ENCODE measurements around the gene PEX16. TPM values are rescaled to one million over a fixed set of nuclear protein-coding genes. Genes with fewer than 3 reads are reported as not detected.

The PEX16 gene
- polyA plus RNA-seq, 6 donors from 2014 or later, result 47.4 to 64.4 (median 60.4) TPM

DNA sequence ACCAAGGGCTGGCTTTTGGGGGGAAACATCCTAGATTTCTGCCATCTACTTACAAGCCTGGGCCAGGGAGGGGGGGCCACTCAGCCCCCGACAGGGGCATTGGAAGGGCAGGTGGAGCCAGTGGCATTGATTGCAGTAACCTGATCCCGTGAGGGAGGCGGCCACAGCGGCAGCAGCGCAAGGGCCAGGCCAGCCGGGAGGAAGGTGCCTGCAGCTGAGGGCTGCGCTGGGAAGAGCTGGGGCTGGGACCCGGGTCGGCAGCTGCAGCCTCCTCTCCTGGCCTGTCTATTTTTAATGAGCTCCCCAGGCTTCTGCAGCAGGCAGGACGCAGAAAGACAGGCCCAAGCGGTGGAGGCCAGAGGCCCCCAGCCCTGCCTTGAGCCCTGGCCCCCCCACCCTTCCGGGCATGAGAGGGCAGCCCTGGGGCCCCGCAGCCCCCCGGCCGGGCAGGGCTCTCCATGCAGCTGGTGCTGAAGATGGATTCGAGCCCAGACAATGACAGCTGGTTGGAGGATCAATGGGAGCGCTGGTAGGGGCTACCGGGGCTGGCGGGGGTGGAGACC lies 21.2 kb downstream of the PEX16 start:
- Mint-ChIP-seq H3K27me3 (peaks cover 18 to 60% (median 38%) of the 10 kb centered on the region in 3 donors), H3K27ac (peak overlapping the region in 1 of 6 donors; percentile 47), H3K36me3 (no peaks in the 10 kb centered on the region), H3K4me1 (peaks cover 14 to 20% (median 17%) of the 10 kb centered on the region in 3 donors), H3K4me3 (no peak overlapping the region), H3K9me3 (no peaks in the 10 kb centered on the region)
- ATAC-seq (ENCODE audit: low read depth in 2 of 2), result no peak
- no peak for DNase-seq

- H3K9me3 Mint-ChIP-seq, result no peaks in the 10 kb centered on the region
- H3K4me1 Mint-ChIP-seq, result peaks cover 12 to 18% (median 15%) of the 10 kb centered on the region in 3 donors
- ATAC-seq (ENCODE audit: low read depth in 2 of 2) (no peak), DNase-seq (no peak)
- H3K27ac Mint-ChIP-seq, result no peak overlapping the region
- no peaks in the 10 kb centered on the region for H3K36me3 Mint-ChIP-seq
- H3K27me3 Mint-ChIP-seq, result peaks cover 18 to 57% (median 38%) of the 10 kb centered on the region in 3 donors
- no peak overlapping the region for H3K4me3 Mint-ChIP-seq
Observed at GRCh38 chr11:45895553-45896259, 22.0 kb downstream of the PEX16 start.

DNA sequence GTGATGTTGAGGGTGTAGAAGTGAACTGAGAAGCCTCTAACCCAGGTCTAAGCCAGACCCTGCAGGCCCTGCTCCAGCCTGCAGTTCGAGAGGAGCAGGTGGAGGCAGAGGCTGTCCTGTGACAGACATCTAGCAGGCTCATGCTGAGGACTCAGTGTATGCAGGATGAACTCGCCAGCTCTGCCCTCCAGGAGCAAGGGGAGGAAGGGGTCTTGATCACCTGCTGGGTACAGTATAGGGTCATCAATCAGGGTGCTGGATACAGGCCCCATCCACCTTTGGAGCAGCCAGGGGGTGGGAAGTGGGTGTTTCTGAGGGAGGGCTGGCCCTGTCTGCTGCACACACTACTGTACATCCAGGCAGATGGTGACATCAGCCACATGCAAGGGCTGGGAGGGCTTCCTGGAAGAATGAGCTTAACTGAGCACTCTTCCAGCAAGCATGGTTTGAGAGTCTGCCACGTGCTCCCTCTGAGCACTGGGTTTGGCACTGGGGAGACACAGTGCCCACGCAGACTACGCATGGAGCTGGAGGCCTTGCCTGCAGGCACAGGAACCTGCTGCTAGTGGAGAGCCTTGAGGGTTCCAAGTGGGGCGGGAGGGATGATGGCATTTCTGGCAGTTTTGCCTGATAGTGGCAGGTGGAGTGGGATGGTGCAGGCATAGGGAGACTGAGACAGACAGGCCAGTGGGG lies 23.0 kb downstream of the PEX16 start:
- peaks cover 9 to 12% (median 12%) of the 10 kb centered on the region in 3 donors for H3K4me1 Mint-ChIP-seq
- peak overlapping the region in 1 of 8 donors; percentile 53 for H3K4me3 Mint-ChIP-seq
- DNase-seq (no peak), ATAC-seq (ENCODE audit: low read depth in 2 of 2) (no peak)
- H3K27ac Mint-ChIP-seq, result peak overlapping the region in 2 of 6 donors; percentile 20 to 47
- peaks cover 18 to 63% (median 38%) of the 10 kb centered on the region in 3 donors for H3K27me3 Mint-ChIP-seq
- no peaks in the 10 kb centered on the region for H3K9me3 Mint-ChIP-seq
- no peaks in the 10 kb centered on the region for H3K36me3 Mint-ChIP-seq

DNA sequence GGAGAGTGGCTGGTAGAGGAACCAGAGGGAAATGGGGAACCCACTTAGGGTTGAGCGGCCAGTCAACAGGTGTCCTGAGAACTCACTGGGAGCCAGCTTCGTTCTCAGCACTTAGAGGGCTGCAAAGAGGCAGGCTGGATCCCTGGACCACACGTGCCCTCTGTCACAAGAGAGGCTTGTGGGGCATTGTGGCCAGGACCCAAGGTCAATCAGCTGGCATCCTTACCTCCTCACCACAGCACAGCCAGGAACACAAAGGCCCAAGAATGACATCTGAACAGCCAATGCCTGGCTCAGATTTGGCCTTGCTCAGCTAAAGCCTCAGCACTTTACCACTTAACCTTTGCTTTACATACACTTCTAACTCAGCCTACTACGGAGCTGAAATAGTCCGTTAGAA lies 24.8 kb downstream of the PEX16 start:
- no peaks in the 10 kb centered on the region for H3K9me3 Mint-ChIP-seq
- DNase-seq (no peak), ATAC-seq (ENCODE audit: low read depth in 2 of 2) (no peak)
- no peak overlapping the region for H3K4me3 Mint-ChIP-seq
- peaks cover 0 to under 1% (median 0%) of the 10 kb centered on the region in 3 donors for H3K4me1 Mint-ChIP-seq
- peaks cover 18 to 57% (median 33%) of the 10 kb centered on the region in 3 donors for H3K27me3 Mint-ChIP-seq
- no peak overlapping the region for H3K27ac Mint-ChIP-seq
- no peaks in the 10 kb centered on the region for H3K36me3 Mint-ChIP-seq

DNA sequence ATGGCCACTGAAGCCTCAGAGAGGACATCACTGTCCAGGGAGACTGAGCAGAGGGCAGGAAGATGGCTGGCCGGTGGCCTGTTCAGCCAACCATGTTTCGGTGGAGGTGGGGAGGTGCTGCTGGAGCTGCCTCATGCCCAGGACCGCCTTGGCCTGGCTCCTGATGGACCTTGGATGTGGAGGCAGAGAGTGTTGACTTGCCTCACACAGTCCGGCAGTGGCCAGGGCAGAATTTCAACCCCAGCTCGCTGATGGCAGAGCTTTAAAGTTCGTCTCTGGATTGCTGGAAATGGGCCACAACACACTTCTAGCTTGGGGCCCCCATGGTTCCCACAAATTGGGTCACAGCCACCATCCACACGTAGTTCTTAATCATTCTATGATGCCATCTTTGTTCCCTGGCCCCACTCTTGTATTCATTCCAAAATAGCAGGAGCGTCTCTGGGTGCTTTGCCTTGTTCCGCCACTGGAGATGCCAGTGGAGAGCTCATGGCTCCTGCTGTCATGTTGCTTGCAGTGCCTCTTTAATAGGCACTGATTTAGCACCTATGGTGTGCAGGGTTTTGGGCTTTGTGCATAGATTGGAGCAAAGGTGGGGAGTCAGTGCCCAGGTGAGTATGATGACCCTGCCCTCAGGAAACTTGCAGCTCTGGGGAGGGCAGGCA lies 26.7 kb downstream of the PEX16 start:
- Mint-ChIP-seq H3K27ac (peak overlapping the region in 1 of 6 donors; percentile 90), H3K9me3 (no peaks in the 10 kb centered on the region), H3K27me3 (peaks cover 18 to 48% (median 29%) of the 10 kb centered on the region in 3 donors), H3K4me1 (peaks cover 0 to 4% (median 0%) of the 10 kb centered on the region in 3 donors), H3K4me3 (no peak overlapping the region), H3K36me3 (no peaks in the 10 kb centered on the region)
- DNase-seq, result no peak
- no peak for ATAC-seq (ENCODE audit: low read depth in 2 of 2)

DNA sequence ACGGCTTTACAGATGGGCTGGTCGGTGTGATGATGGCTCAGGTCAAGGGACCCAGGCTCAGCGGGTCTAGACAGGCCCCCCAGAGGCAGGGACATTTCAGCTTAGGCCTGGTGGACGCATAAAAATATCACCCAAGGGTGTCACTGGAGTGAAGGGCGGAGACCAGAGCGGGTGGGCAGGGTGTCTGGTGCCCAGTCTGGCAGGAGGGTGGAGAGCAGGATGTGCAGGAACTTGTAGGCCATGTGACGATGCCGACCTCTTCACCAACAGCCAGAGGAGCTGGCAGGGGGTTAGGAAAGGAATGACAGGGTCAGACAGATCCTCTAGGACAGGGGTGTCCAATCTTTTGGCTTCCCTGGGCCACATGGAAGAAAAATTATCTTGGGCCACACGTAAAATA lies 27.7 kb downstream of the PEX16 start:
- ATAC-seq (ENCODE audit: low read depth in 2 of 2) (no peak), DNase-seq (no peak)
- peak overlapping the region in 1 of 8 donors; percentile 25 for H3K4me3 Mint-ChIP-seq
- H3K27ac Mint-ChIP-seq, result peak overlapping the region in 2 of 6 donors; percentile 72 to 74
- no peaks in the 10 kb centered on the region for H3K36me3 Mint-ChIP-seq
- H3K27me3 Mint-ChIP-seq, result peaks cover 18 to 38% (median 24%) of the 10 kb centered on the region in 3 donors
- no peaks in the 10 kb centered on the region for H3K9me3 Mint-ChIP-seq
- peaks cover 4 to 9% (median 4%) of the 10 kb centered on the region in 3 donors for H3K4me1 Mint-ChIP-seq

DNA sequence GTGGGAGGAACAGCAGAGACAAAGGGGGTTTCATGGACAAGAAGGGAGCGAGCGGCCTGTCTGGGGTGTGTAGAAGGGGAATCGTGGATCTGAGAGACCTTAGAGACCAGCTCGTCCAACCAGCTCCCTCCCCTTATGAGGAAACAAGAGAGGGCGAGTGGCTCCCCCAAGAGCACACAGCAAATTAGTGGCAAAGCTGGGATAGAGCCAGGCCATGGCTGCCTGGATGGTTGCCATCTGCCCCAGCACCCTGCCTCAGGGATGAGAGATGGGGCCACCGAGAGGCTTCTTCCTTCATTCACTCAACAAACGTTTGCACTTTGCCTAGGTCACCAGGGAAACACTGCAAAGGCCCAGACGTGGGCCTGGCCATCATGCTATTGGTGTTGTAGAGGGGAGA lies 28.1 kb downstream of the PEX16 start:
- H3K4me1 Mint-ChIP-seq, result peaks cover 8 to 13% (median 8%) of the 10 kb centered on the region in 3 donors
- H3K4me3 Mint-ChIP-seq, result peak overlapping the region in 1 of 8 donors; percentile 25
- no peaks in the 10 kb centered on the region for H3K9me3 Mint-ChIP-seq
- no peak for ATAC-seq (ENCODE audit: low read depth in 2 of 2)
- DNase-seq, result no peak
- H3K27ac Mint-ChIP-seq, result no peak overlapping the region
- peaks cover 14 to 34% (median 20%) of the 10 kb centered on the region in 3 donors for H3K27me3 Mint-ChIP-seq
- H3K36me3 Mint-ChIP-seq, result no peaks in the 10 kb centered on the region

DNA sequence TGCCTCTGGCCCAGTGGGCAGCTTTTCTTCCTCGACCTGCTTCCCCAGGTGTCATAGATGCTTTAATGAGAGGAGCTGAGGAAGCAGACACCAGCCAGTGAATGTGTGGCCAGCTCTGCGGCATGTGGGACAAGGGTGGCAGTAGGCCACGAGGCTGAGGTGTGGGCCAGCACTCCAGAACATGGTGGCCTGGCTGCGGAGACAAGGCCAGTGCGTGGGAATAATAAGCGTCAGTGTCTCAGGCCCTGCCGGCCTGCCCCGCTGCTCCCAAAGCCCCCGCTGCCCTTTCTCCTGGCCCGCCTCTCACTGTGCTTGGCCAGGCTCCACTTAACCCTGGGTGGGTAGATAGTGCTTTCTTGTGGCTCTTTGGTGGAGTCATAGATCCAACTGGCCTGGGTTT lies 30.1 kb downstream of the PEX16 start:
- no peak for ATAC-seq (ENCODE audit: low read depth in 2 of 2)
- DNase-seq, result no peak
- no peaks in the 10 kb centered on the region for H3K9me3 Mint-ChIP-seq
- H3K27ac Mint-ChIP-seq, result no peak overlapping the region
- peaks cover 0 to 18% (median under 1%) of the 10 kb centered on the region in 3 donors for H3K27me3 Mint-ChIP-seq
- H3K4me1 Mint-ChIP-seq, result peaks cover 10 to 17% (median 16%) of the 10 kb centered on the region in 3 donors
- peak overlapping the region in 1 of 8 donors; percentile 72 for H3K4me3 Mint-ChIP-seq
- no peaks in the 10 kb centered on the region for H3K36me3 Mint-ChIP-seq

DNA sequence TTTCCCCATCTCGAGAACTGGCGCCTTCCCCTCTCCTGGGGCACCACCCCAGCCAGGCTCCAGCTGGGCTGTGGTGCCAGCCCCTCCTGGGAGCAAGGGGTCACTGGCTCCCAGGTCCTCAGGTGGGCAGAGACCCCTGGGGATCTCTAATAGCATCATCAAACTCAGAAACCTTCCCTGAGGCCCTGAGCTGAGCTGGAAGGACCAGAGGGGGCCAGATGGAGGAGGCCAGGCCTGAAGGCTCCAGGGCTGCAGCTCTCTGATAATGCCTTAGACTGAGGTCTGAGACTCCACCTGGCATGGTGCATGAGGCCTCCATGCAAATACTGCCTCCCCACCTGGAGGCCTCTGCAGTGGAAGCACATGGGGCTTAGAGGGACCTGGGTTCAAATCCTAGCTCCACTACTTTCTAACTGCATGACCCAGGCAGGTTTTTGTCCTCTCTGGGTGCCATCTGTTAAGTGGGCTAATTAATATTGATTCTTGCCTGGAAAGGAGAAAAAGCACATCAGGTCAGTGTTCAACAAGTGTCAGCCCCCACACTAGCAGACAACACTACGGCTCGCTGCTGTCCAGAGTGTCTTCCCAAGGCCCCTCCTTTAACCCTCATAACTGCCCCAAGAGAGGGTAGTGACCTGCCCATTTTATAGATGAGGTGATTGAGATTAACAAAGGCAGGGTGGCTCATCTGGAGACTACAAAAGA lies 30.7 kb downstream of the PEX16 start:
- ATAC-seq (ENCODE audit: low read depth in 2 of 2), result no peak
- Mint-ChIP-seq H3K27me3 (peaks cover 0 to 13% (median 0%) of the 10 kb centered on the region in 3 donors), H3K4me1 (peaks cover 10 to 17% (median 16%) of the 10 kb centered on the region in 3 donors), H3K36me3 (no peaks in the 10 kb centered on the region), H3K9me3 (peaks cover 0 to 1% (median 0%) of the 10 kb centered on the region in 7 donors), H3K4me3 (peak overlapping the region in 6 of 8 donors; percentile 5 to 72 (median 34)), H3K27ac (no peak overlapping the region)
- DNase-seq, result no peak

DNA sequence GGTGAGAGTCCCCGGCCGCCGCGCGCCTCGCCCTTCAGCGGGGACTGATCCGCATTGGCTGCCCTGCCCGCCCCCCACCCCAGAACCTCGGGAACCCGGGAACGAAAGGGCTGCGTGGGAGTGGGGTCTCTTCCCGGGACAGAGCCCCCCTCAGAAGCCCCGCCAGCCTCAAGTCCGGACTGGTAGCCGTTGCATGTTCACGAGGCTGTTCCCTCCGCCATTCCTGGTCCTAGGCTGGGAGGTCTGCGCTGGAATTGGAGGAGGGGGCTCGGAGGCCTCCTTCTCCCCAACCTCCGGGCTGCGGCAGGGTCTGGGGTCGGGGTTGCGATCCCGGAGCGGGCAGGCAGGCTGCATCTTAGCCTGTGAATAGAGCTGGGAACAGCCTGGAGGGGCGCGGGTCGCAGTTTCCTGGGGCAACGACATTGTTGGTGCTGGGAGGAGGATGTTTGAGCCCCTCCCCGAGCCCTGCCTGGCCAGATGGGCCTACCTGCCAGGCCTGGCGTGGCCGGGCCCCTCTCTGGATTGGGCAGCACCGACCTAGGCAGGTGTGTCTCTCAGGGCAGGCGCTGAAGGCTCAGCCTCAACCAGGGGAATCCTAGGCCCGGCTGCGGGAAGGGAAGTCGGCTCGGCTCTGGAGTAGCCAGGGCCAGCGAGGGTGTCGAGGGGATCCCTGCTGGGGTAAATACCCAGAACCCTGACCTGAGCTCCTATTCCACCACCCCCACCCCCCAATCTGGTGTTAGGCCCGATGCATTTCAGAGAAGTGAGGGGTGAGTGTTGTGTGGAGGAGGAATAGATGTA lies 31.6 kb downstream of the PEX16 start:
- Mint-ChIP-seq H3K4me3 (peak overlapping the region; percentile 15 to 72 (median 44)), H3K9me3 (peaks cover 0 to 1% (median 0%) of the 10 kb centered on the region in 7 donors), H3K36me3 (no peaks in the 10 kb centered on the region), H3K27ac (no peak overlapping the region), H3K27me3 (peaks cover 0 to 13% (median 0%) of the 10 kb centered on the region in 3 donors), H3K4me1 (peaks cover 10 to 17% (median 16%) of the 10 kb centered on the region in 3 donors)
- ATAC-seq (ENCODE audit: low read depth in 2 of 2), result no peak
- DNase-seq, result no peak

DNA sequence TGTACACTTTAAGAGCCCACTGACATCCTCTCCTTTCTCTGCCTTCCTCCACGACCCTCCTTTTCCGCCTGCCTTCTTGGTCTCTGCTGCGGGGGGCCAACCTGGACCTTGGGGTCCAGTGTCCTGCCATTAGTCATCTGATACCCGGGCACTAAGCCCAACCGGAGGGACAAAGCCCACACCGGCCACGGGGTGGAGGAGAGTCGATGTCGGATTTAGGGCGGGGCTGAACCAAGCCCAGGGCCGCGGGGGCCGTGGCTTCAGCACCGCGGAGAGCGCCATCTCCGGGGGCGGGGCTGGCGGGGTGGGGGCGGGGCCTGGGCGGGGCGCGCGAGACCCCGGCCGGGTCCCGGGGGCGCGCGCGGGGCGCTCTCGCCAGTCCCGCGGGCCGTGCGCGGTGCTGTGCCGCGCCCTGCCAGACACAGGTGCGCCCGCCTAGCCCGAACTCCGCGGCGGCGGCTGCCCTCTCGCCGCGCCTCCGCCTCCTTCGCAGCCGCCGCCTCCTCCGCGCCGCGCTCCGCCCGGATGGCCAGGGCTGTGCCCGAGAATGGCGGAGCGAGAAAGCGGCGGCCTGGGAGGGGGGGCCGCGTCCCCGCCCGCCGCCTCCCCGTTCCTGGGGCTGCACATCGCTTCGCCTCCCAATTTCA lies 32.3 kb downstream of the PEX16 start, which contains the start of gene MAPK8IP1:
TSS of gene MAPK8IP1 (plus strand) at position 378 of the 647 bp plus-strand sequence. CDS start at position 548, 170 bp downstream.
- Mint-ChIP-seq H3K27ac (peak within 1 kb of the TSS in 3 of 6 donors; percentile 53 to 97 (median 87)), H3K27me3 (peaks cover 0 to 10% (median 0%) of the 10 kb centered on the region in 3 donors)

More for the DNA sequence above, 32.3 kb downstream of the PEX16 start, which contains the start of gene MAPK8IP1:
- peak; percentile 86 for ATAC-seq (ENCODE audit: low read depth in 2 of 2)
- H3K36me3 Mint-ChIP-seq, result peaks cover 5 to 6% of the 10 kb centered on the region in 2 donors
- H3K4me1 Mint-ChIP-seq, result peaks cover 10 to 17% (median 16%) of the 10 kb centered on the region in 3 donors
- H3K4me3 Mint-ChIP-seq, result peak within 1 kb of the TSS; percentile 72 to 89 (median 84)
- peaks cover 0 to 1% (median 0%) of the 10 kb centered on the region in 7 donors for H3K9me3 Mint-ChIP-seq
- DNase-seq, result peak; percentile 53
